T47D (cell line): ENCODE measurements around the gene PLBD2.

Experiments used
- DNase-seq, 2 experiments: peaks; one replicate each; pipeline versions ENCODE4 v3.0.0 to v3.0.0-alpha.2; 2011 to 2012; ENCODE audit warnings: low read depth in 1 of 2, low spot score in 1 of 2
- JUND ChIP-seq: IDR thresholded peaks from 2 replicates; pipeline ENCODE4 v1.6.1; 2012; ENCODE audit warnings: low read depth
- in situ Hi-C: cut with HindIII; loops from 2 replicates; pipeline ENCODE4 v1.10.0; 2016; ENCODE audit warnings: low sequenced_read_pairs, low pct_unique_long_range_greater_than_20kb

Gene PLBD2

DNA sequence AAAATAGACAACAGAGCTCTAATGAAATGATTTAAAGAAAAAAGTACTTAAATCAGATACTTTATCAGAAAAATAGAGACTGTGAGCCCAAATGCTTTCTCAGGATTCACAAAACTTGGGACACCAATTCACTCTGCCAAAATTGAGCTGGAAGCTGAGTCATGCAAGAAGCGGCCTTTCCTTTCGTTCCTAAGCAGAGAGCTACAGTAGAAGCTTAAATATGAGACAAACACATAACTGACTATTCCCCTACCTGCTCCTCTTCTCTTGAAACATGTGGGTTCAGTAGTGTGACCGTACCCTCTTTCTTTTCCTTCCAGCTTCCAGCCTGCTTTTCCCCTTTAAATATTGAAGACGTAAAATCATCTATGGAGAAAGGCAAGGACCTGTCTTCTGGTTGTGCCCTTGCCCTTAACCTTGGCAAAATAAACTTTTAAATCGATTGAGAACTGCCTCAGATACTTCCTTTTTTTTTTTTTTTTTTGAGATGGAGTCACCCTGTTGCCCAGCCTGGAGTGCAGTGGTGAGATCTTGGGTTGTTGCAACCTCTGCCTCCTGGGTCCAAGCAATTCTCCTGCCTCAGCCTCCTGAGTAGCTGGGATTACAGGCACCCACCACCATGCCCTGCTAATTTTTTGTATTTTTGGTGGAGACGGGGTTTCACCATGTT, 49.7 kb downstream of the PLBD2 start:
- TF ChIP-seq JUND: no peak
- DNase-seq: no peak
- in situ Hi-C loops: no loop called here

DNA sequence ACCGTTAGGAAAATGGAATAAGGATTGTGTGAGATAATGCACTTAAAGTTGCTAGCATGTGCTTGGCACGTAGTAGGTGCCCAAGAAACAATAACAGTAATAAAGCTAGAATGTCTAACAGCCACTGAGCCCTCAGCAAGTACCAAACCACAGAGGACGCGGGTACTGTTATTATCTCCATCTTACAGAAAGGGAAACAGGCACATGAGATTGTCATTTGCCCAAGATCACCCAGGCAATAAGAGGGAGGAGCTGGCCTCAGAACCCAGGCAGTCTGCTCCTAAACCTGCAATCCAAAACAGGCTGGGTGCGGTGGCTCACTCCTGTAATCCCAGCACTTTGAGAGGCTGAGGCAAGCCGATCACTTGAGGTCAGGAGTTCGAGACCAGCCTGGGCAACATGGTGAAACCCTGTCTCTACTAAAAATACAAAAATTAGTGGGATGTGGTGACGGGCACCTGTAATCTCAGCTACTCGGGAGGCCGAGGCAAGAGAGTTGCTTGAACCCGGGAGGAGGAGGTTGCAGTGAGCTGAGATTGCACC, 50.4 kb downstream of the PLBD2 start:
- DNase-seq: no peak
- in situ Hi-C loops: no loop called here
- no peak for TF ChIP-seq JUND

DNA sequence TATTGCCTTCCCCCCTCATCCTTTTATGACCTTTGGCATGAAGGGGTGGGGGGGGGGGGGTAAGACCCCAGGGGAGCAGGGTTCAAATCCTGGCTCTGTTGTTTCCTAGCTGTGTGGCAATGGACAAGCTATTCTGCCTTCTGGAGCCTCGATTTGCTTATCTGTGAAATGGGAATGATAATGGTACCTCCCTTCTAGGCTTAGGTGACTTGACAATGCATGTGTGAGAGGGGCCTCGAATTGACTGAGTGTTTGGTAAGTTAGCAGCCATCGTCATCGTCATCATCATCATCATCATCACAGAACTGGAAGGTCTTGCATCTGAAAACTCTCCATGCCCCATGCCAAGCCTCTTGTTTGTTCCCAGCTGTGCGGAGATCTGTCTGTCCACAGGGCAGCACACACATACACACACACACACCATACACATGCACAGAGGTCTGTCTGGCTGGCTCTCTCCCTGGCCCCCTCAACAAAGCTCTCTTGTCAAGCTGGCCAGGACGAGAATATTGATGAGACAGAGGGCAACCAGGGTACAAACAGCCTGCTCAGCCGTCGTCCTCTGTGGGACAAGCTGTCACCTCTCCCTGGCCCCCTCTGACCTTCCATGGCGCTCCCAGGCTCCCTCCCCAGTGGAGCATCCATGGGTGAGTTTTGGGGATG, 51.2 kb downstream of the PLBD2 start:
- no peak for DNase-seq
- in situ Hi-C loops: no loop called here
- no peak for TF ChIP-seq JUND

DNA sequence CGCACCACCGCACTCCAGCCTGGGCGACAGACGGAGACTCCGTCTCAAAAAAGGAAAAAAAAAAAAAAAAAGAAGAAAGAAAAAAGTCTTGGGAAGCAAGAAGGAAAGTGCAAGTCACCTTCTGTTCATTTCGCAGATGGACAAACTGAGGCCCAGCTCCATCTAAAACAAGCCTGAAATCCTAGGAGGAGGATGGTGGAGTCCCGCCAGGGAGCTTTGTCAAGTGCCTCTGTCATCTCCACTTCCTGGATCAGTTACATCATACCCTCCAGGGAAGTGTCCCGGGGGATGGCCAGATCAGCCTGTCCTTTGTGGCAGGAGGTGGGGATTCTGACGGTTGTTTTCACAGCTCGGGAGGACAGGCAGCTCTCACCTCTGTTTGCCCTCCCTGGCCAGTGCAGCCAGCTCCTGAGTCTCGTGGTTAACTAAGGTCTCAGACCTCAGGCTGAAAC, 55.1 kb downstream of the PLBD2 start:
- in situ Hi-C loops: no loop called here
- TF ChIP-seq JUND: no peak
- no peak for DNase-seq

DNA sequence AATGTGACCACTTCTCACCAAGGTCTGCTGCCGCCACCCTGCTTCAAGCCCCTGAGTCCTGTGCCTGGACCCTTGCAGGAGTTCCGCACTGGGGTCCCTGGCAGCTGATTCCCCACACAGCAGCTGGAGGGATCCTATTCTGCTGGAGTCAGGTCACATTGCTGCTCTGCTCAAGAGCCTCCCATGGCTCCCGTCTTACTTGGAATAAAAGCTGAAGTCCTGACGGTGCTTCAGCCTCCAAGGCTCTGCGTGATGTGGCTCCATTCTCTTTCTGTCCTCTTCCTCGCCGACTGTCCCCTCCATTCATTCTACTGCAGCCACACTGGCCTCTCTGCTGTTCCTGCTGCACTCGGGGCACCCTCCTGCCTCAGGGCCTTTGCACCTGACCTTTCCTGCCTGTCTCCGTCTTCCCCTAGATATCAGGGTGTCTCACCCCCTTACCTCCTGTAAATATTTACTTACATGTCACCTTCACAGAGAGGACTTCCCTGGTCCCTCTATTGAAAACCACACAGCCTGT, 56.2 kb downstream of the PLBD2 start:
- DNase-seq: no peak
- no peak for TF ChIP-seq JUND
- in situ Hi-C loops: no loop called here

DNA sequence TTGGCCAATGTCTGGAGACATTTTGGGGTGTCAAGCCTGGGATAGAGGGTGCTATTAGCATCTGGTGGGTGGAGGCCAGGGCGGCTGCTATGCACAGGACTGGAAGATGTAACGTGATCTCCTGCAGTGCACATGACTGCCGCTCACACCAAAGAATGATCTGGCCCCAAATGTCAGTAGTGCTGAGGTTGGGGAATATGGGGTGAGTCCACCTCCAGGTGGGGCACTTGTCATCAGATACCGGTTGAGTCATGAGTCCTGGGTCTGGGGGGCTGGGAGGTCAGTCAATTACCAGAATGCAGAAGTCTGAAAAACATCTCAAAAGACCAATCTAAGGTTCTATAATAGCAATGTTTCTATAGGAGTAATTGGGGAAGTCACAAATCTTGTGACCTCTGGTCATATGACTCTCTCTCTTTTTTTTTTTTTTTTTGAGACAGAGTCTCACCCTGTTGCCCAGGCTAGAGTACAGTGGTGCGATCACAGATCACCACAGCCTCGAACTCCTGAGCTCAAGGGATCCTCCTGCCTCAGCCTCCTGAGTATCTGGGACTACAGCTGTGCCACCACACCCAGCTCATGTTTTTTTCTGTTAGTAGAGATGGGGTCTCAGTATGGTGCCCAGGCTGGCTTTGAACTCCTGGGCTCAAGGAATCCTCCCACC, 57.8 kb downstream of the PLBD2 start:
- DNase-seq: no peak
- in situ Hi-C loops: no loop called here
- TF ChIP-seq JUND: no peak

DNA sequence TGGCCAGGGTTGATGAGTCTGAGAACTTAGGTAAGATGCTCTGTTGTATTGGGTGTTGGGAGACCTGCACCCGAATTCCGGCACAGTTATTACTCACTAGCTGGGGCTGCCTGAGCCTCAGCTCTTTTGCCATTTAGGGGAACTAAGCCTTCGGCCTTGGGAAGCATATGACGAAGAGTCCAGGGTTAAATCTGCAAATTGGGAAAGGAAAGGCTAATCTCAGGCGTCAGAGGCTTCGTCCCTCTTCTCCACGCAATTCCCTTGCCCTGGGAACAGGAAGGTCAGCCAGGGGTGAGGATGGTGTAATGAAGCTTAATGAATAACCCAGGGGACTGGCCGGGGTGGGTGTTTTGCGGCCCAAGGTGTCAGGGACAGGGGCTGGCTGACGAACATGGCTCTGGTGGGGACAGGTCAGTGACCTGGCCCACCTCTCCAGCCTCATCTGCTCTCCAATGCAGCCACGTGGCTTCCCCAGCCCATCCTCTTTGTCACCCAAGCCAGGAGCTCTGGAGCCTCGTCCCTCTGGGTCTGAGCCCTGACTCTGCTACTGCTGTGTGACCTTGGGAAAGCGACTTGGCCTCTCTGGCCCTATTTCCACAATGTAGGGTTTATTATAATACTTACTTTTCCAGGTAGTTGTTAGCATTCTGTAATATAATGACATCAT, 60.0 kb downstream of the PLBD2 start:
- TF ChIP-seq JUND: no peak
- DNase-seq: no peak
- in situ Hi-C loops: no loop called here

DNA sequence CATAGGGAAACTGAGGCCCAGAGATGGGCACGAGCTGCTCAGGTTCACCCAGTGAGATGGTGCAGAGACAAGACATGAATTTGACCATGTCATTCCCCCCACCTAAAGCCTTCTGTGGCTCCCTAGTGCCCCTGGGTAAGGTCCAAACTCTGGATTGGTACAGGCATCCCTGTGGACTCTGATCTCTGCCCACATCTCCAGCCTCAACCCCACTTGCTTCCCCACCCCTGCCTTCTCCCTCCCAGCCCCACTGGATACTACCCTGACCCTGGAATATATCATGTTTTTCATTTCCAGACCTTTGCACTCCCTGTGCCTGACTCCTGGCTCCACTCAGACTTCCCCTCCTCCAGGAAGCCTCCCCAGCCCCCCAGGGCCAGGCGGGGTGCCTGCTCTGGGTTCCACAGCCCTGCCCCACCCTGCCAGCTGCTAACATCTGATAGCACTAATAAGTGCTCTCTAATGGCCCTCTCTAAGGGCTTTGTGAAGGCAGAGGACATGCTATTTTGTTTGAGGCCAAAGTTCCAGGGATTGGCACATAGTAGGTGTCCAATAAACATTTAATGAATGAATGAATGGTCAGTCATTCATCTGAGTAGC, 62.7 kb downstream of the PLBD2 start:
- in situ Hi-C loops: no loop called here
- no peak for TF ChIP-seq JUND
- DNase-seq: no peak

DNA sequence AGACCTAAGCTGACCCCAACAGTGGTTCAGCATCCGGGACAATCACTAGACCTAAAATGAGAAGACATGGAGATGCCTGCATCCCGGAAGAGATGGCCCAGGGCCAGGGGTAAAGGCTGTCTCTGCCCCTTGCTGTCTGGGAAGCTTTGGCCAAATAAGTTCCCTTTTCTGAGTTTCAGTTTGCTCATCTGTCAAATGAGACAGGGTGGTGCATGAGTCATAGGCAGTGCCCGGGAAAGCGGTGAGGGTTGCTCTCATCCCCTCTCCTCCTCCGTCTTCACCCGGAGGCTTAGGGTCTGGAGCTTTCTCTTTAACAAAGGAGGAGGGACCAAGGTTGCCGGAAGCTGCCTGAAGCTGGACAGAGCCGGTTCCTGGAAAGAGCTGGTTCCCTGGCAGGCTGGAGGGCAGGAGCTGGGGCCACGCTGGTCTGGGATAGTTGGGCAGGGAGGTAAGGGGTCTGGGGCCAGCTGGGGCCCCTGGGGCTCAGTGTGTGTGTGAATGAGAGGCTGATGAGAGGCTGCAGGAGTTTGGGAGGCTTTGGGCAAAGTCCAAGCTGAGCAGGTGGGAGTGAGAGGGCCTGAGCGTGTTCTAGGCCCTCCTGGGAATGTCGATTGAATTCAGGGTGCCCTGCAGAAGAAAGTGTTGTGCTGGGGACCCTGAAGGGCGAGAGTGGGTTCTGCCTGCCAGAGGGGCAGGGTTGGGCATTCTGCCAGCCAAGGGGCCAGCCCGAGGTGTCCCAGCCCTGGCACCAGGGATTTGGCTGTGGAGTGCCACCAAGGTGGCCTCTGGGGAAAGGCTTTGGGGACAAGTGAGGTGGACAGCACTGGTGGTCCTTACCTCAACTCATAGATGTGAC, 63.9 kb downstream of the PLBD2 start, which contains the start of gene SDSL:
TSS of gene SDSL (plus strand) at position 351 of the 856 bp plus-strand sequence. CDS start 5,603 bp downstream, outside the sequence.
- peak; percentile 72 to 84 for DNase-seq
- in situ Hi-C loops: no loop called here
- TF ChIP-seq JUND: no peak

DNA sequence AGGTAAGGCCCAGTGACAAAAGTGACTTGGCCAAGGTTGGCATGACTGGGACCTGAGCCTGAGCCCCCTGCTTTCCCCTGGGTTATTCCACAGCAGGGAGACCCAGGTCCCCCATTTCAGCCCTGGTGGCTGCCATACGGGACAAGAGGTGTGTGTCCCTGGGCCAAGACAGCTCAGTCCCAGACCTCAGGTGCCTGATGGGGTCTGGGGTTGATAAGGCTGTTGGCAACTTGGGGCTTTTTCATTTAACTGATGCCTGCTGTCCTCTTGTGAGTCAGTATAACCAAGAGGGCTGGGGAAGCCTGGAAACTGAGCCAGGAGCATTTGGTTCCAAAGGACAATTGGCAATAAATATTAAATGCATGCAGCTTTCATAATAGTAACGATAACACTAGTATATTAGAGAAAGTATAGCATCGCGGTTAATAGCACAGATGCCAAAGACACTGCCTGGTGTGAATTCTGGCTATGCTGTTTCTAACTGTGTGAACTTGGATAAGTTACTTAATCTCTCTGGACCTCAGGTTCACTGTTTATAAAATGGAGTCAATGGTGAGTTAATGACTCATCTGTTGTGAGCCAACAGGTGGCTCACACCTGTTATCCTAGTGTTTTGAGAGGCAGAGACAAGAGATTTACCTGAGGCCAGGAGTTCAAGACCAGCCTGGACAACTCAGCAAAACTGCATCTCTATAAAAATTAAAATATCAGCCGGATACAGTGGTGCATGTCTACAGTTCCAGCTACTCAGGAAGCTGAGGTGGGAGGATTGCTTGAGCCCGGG, 64.7 kb downstream of the PLBD2 start:
- in situ Hi-C loops: no loop called here
- DNase-seq: no peak
- TF ChIP-seq JUND: no peak
